CD14-positive monocyte (primary cell): ENCODE results near the gene DYRK1A. TPM values are rescaled to one million over a fixed set of nuclear protein-coding genes. Genes with fewer than 3 reads are reported as not detected.
A peak's percentile ranks its signal among the peaks of the same experiment; 100 is the strongest.

ENCODE experiments used
- DNase-seq, 3 donors: peaks; one replicate each; pipeline ENCODE4 v3.0.0-alpha.2; 2011 to 2022
- H2AFZ ChIP-seq: 2 replicates; pipeline ENCODE4 v1.6.0; 2012; ENCODE audit warnings: mild to moderate bottlenecking, low read depth, low read length, inconsistent platforms; ENCODE audit not compliant: insufficient read depth, poor library complexity, severe bottlenecking
- H3K27ac ChIP-seq, 2 donors: 1 replicate in 1 of 2; 2 replicates in 1 of 2; pipeline ENCODE4 v1.5.1; 2012 to 2013; ENCODE audit warnings: low read length in 2 of 2, control low read depth in 1 of 2, inconsistent platforms in 1 of 2, low read depth in 1 of 2, mild to moderate bottlenecking in 1 of 2
- H3K27me3 ChIP-seq, 2 donors: one replicate each; pipeline versions ENCODE4 v1.6.0 to v1.6.1; 2011 to 2013; ENCODE audit warnings: low read length in 2 of 2; ENCODE audit not compliant: control insufficient read depth in 2 of 2, insufficient read depth in 2 of 2
- H3K36me3 ChIP-seq, 2 donors: replicated peaks in 1 of 2; 1 replicate in 1 of 2; 2 replicates in 1 of 2; pipeline versions ENCODE4 v1.5.1 to v1.6.1; 2012 to 2013; ENCODE audit warnings: low read length in 2 of 2, control low read depth in 1 of 2, inconsistent platforms in 1 of 2, mild to moderate bottlenecking in 1 of 2; ENCODE audit not compliant: insufficient read depth in 2 of 2, control insufficient read depth in 1 of 2
- H3K4me1 ChIP-seq, 2 donors: 1 replicate in 1 of 2; 2 replicates in 1 of 2; pipeline versions ENCODE4 v1.5.1 to v1.6.1; 2012 to 2013; ENCODE audit warnings: low read length in 2 of 2, control low read depth in 1 of 2, inconsistent platforms in 1 of 2, mild to moderate bottlenecking in 1 of 2, moderate library complexity in 1 of 2; ENCODE audit not compliant: insufficient read depth in 2 of 2, control insufficient read depth in 1 of 2
- H3K4me2 ChIP-seq: replicated peaks from 2 replicates; pipeline ENCODE3; 2012; ENCODE audit warnings: low read length, moderate library complexity, mild to moderate bottlenecking; ENCODE audit not compliant: poor library complexity, severe bottlenecking; ENCODE audit errors: extremely low read depth
- H3K4me3 ChIP-seq, 3 experiments: fragments of 200-600 bp in 1 of 3; sonication (generic) in 1 of 3; replicated peaks in 1 of 3; 1 replicate in 2 of 3; 2 replicates in 1 of 3; pipeline ENCODE4 v1.5.1; 2011 to 2013; ENCODE audit warnings: low read length in 3 of 3, mild to moderate bottlenecking in 3 of 3, control low read depth in 2 of 3, low read depth in 2 of 3, inconsistent platforms in 1 of 3, moderate library complexity in 1 of 3
- H3K79me2 ChIP-seq: 2 replicates; pipeline ENCODE4 v1.6.0; 2012; ENCODE audit warnings: mild to moderate bottlenecking, control low read depth, inconsistent platforms, low read length, moderate library complexity; ENCODE audit not compliant: insufficient read depth
- H3K9ac ChIP-seq: 2 replicates; pipeline ENCODE4 v1.6.0; 2017; ENCODE audit warnings: low read length, mild to moderate bottlenecking; ENCODE audit not compliant: insufficient read depth, poor library complexity, severe bottlenecking
- H3K9me3 ChIP-seq, 2 donors: replicated peaks in 1 of 2; 1 replicate in 1 of 2; 2 replicates in 1 of 2; pipeline versions ENCODE4 v1.5.1 to v1.6.1; 2012 to 2013; ENCODE audit warnings: low read length in 2 of 2, control low read depth in 1 of 2; ENCODE audit not compliant: control insufficient read depth in 1 of 2, insufficient read depth in 1 of 2
- H4K20me1 ChIP-seq: 2 replicates; pipeline ENCODE4 v1.6.0; 2012; ENCODE audit warnings: mild to moderate bottlenecking, low read length, control low read depth, moderate library complexity; ENCODE audit not compliant: insufficient read depth
- H3K27ac Mint-ChIP-seq, 7 donors: one replicate each; pipeline ENCODE4 v1.8.0; 2020; ENCODE audit warnings: mild to moderate bottlenecking in 7 of 7, mixed read lengths in 7 of 7, moderate library complexity in 6 of 7, inconsistent platforms in 2 of 7
- H3K27me3 Mint-ChIP-seq, 3 donors: one replicate each; pipeline ENCODE4 v1.8.0; 2021 to 2022; ENCODE audit warnings: low read depth in 3 of 3, mild to moderate bottlenecking in 3 of 3, mixed read lengths in 3 of 3, moderate library complexity in 3 of 3, inconsistent platforms in 1 of 3
- H3K36me3 Mint-ChIP-seq, 2 donors: one replicate each; pipeline ENCODE4 v1.8.0; 2020; ENCODE audit warnings: mixed read lengths in 2 of 2, inconsistent platforms in 1 of 2, mild to moderate bottlenecking in 1 of 2
- H3K4me1 Mint-ChIP-seq: one replicate; pipeline ENCODE4 v1.8.0; 2020; ENCODE audit warnings: mild to moderate bottlenecking, mixed read lengths
- H3K4me3 Mint-ChIP-seq, 2 donors: one replicate each; pipeline ENCODE4 v1.8.0; 2020; ENCODE audit warnings: mild to moderate bottlenecking in 2 of 2, mixed read lengths in 2 of 2, moderate library complexity in 1 of 2
- H3K9me3 Mint-ChIP-seq, 7 donors: one replicate each; pipeline ENCODE4 v1.8.0; 2020 to 2022; ENCODE audit warnings: mixed read lengths in 7 of 7, mild to moderate bottlenecking in 6 of 7, moderate library complexity in 6 of 7, inconsistent platforms in 2 of 7
- CTCF ChIP-seq: fragments of 200-600 bp; IDR thresholded peaks from one replicate; pipeline ENCODE4 v1.8.0; 2022; ENCODE audit warnings: antibody characterized with exemption, mild to moderate bottlenecking
- WGBS: methylation state at CpG from one replicate; pipeline ENCODE4 v1.1.5; 2013; ENCODE audit warnings: missing lambda C conversion rate; ENCODE audit not compliant: insufficient coverage; 5-methylcytosine and 5-hydroxymethylcytosine counted together
- intact Hi-C, 2 donors: fragments of 100-400 bp; cut with micrococcal nuclease; formaldehyde crosslinking; loops; one replicate each; pipeline versions ENCODE4 v1.15.0 to v1.15.1; 2023
- polyA plus RNA-seq, 3 donors: library from polyadenylated mRNA; depleted of rRNA in 1 of 3; unstranded in 2 of 3; stranded (reverse) in 1 of 3; fragments of 300-500 nt in 2 of 3; fragments of >200 nt in 1 of 3; fragmentation: Illumina TruSeq in 2 of 3; gene quantifications; 1 replicate in 2 of 3; 2 replicates in 1 of 3; pipeline ENCODE4 v1.2.3, GENCODE V29; 2012 to 2021

DYRK1A gene
- polyA plus RNA-seq, 3 donors = 1.8 to 53.5 (median 2.4) TPM

- H3K4me1 ChIP-seq = peaks cover 25 to 31% of the 10 kb centered on the region in 2 donors
- peak overlapping the region; percentile 99 for H2AFZ ChIP-seq
- H3K4me1 Mint-ChIP-seq = peaks cover 24% of the 10 kb centered on the region
- peak overlapping the region; percentile 93 to 96 for H3K27ac ChIP-seq
- DNase-seq = peak in 1 of 3 donors; percentile 10
- H3K4me3 ChIP-seq = peak overlapping the region; percentile 63 to 78 (median 77)
- H3K9me3 ChIP-seq = no peaks in the 10 kb centered on the region
- WGBS = 76% methylated on average over 8 of the region's 12 CpGs
- H3K27me3 ChIP-seq = no peaks in the 10 kb centered on the region
- no peaks in the 10 kb centered on the region for H3K36me3 ChIP-seq
- H3K4me3 Mint-ChIP-seq = peak overlapping the region; percentile 95 to 96
- H3K27me3 Mint-ChIP-seq = peaks cover 0 to 6% (median 1%) of the 10 kb centered on the region in 3 donors
- H3K9me3 Mint-ChIP-seq = peaks cover 0 to 5% (median 0%) of the 10 kb centered on the region in 7 donors
- no peaks in the 10 kb centered on the region for H4K20me1 ChIP-seq
- intact Hi-C loops = loop anchor here (2.0 to 10.0 kb wide), 5 partner anchors 100 to 300 kb away; partner anchors contain the start of genes DYRK1A (in 2 of the 2) and VPS26C (in 2 of the 2)
- peak overlapping the region; percentile 89 for H3K4me2 ChIP-seq
- no peak for TF ChIP-seq CTCF
- H3K9ac ChIP-seq = peak overlapping the region; percentile 83
- no peaks in the 10 kb centered on the region for H3K36me3 Mint-ChIP-seq
- H3K79me2 ChIP-seq = no peaks in the 10 kb centered on the region
- H3K27ac Mint-ChIP-seq = peak overlapping the region; percentile 97 to 100 (median 99)
These were observed 198.5 kb downstream of the DYRK1A start for GRCh38 chr21:37564924-37565529.

- intact Hi-C loops = loop anchor here (2.0 to 10.0 kb wide), 3 partner anchors 101 to 301 kb away; partner anchors contain the start of genes DYRK1A (in 1 of the 2) and VPS26C (in 1 of the 2)
- H3K4me2 ChIP-seq = peak overlapping the region; percentile 89
- Mint-ChIP-seq H3K27me3 (peaks cover 0 to 6% (median 3%) of the 10 kb centered on the region in 3 donors), H3K4me1 (peaks cover 24% of the 10 kb centered on the region), H3K36me3 (no peaks in the 10 kb centered on the region), H3K9me3 (peaks cover 0 to 6% (median 0%) of the 10 kb centered on the region in 7 donors), H3K27ac (peak overlapping the region in 5 of 7 donors; percentile 34 to 100 (median 97)), H3K4me3 (peak overlapping the region; percentile 95 to 96)
- H3K4me1 ChIP-seq = peaks cover 25 to 31% of the 10 kb centered on the region in 2 donors
- no peaks in the 10 kb centered on the region for H3K9me3 ChIP-seq
- peak in 2 of 3 donors; percentile 13 to 33 for DNase-seq
- no peak for TF ChIP-seq CTCF
- no peaks in the 10 kb centered on the region for H3K27me3 ChIP-seq
- H3K9ac ChIP-seq = peak overlapping the region; percentile 39
- no peak overlapping the region for H3K27ac ChIP-seq
- H3K36me3 ChIP-seq = no peaks in the 10 kb centered on the region
- no peaks in the 10 kb centered on the region for H3K79me2 ChIP-seq
- peak overlapping the region; percentile 15 to 77 (median 18) for H3K4me3 ChIP-seq
- no peaks in the 10 kb centered on the region for H4K20me1 ChIP-seq
- WGBS = 80% methylated on average over 11 of the region's 14 CpGs
- peak overlapping the region; percentile 41 for H2AFZ ChIP-seq
These were observed 199.1 kb downstream of the DYRK1A start for GRCh38 chr21:37565530-37566223.
